Mesendoderm (in vitro differentiated cells): ENCODE data around the gene CHST15.

Source experiments
- DNase-seq: peaks from one replicate; pipeline ENCODE4 v3.0.0; 2013
- H2AK5ac ChIP-seq: 2 replicates; pipeline ENCODE4 v1.6.1; 2013; ENCODE audit warnings: low read length, inconsistent platforms
- H2BK120ac ChIP-seq: 2 replicates; pipeline ENCODE4 v1.6.1; 2013; ENCODE audit warnings: low read depth, mild to moderate bottlenecking, low read length, moderate library complexity, mixed read lengths
- H2BK15ac ChIP-seq: replicated peaks from 2 replicates; pipeline ENCODE4 v1.6.1; 2013; ENCODE audit warnings: low read depth, mild to moderate bottlenecking, moderate library complexity
- H2BK5ac ChIP-seq: 2 replicates; pipeline ENCODE4 v1.6.1; 2013; ENCODE audit warnings: low read length, inconsistent platforms
- H3K18ac ChIP-seq: 2 replicates; pipeline ENCODE4 v1.6.1; 2013; ENCODE audit warnings: mild to moderate bottlenecking, low read length, mixed read lengths
- H3K23ac ChIP-seq: one replicate; pipeline ENCODE4 v1.6.1; 2013; ENCODE audit warnings: low read length
- H3K27ac ChIP-seq: 2 replicates; pipeline ENCODE4 v1.5.1; 2013; ENCODE audit warnings: low read depth, mild to moderate bottlenecking, inconsistent platforms, low read length, moderate library complexity
- H3K27me3 ChIP-seq: 2 replicates; pipeline ENCODE4 v1.6.1; 2013; ENCODE audit warnings: low read length, control low read depth, mild to moderate bottlenecking, inconsistent platforms; ENCODE audit not compliant: insufficient read depth, poor library complexity
- H3K36me3 ChIP-seq: 2 replicates; pipeline ENCODE4 v1.6.1; 2013; ENCODE audit warnings: low read length, inconsistent platforms; ENCODE audit not compliant: control insufficient read depth, insufficient read depth
- H3K4ac ChIP-seq: one replicate; pipeline ENCODE4 v1.6.1; 2013; ENCODE audit warnings: low read depth, mild to moderate bottlenecking, low read length, moderate library complexity
- H3K4me1 ChIP-seq: 2 replicates; pipeline ENCODE4 v1.6.1; 2013; ENCODE audit warnings: low read depth, low read length, inconsistent platforms; ENCODE audit not compliant: control insufficient read depth
- H3K4me2 ChIP-seq: 2 replicates; pipeline ENCODE4 v1.6.1; 2013; ENCODE audit warnings: low read length
- H3K4me3 ChIP-seq: 2 replicates; pipeline ENCODE4 v1.5.1; 2013; ENCODE audit warnings: mild to moderate bottlenecking, low read length
- H3K56ac ChIP-seq: one replicate; pipeline ENCODE4 v1.6.1; 2013; ENCODE audit warnings: low read length
- H3K79me1 ChIP-seq: 2 replicates; pipeline ENCODE4 v1.6.1; 2013; ENCODE audit warnings: low read length, inconsistent platforms
- H3K79me2 ChIP-seq: 2 replicates; pipeline ENCODE4 v1.6.1; 2013; ENCODE audit warnings: mild to moderate bottlenecking, low read length; ENCODE audit not compliant: control insufficient read depth, insufficient read depth
- H3K9ac ChIP-seq: 2 replicates; pipeline ENCODE4 v1.6.1; 2013; ENCODE audit warnings: low read length, inconsistent platforms
- H4K5ac ChIP-seq: one replicate; pipeline ENCODE4 v1.6.1; 2013; ENCODE audit warnings: low read length
- H4K8ac ChIP-seq: one replicate; pipeline ENCODE4 v1.6.1; 2013; ENCODE audit warnings: low read depth, mild to moderate bottlenecking, control low read depth, low read length, moderate library complexity
- WGBS: extraction: QIAGEN DNeasy Blood & Tissue Kit; methylation state at CpG from one replicate; pipeline ENCODE4 v1.1.7; 2013; ENCODE audit warnings: low lambda C conversion rate, missing lambda C conversion rate; ENCODE audit not compliant: insufficient coverage; ENCODE audit errors: extremely low coverage; 5-methylcytosine and 5-hydroxymethylcytosine counted together

The CHST15 gene

DNA sequence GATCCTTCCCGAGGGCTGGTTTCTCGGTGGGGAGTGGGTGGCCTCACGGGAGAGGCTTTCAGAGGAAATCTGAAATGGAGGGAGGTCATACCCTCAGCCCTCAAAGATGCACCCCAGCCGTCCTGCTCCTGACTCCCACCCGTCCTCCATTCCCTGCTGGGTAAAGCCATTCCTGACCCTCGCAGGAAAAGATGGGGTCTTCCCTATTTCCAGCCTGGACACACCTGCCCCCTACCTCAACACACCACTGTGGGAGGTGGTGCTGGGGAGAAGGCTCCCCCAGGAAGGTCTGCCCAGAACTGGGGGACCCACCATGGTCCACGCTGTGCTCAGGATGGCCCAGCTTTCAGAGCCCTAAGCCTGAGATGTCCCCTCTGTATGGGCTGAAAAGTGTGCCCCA is 86.9 kb downstream of the CHST15 start:
- no peak overlapping the region for H4K5ac ChIP-seq
- DNase-seq, result no peak
- H3K36me3 ChIP-seq, result peaks cover 3% of the 10 kb centered on the region
- no peak overlapping the region for H2AK5ac ChIP-seq
- H2BK120ac ChIP-seq, result no peak overlapping the region
- H2BK5ac ChIP-seq, result no peak overlapping the region
- H3K23ac ChIP-seq, result no peak overlapping the region
- H3K27me3 ChIP-seq, result no peaks in the 10 kb centered on the region
- no peaks in the 10 kb centered on the region for H3K79me2 ChIP-seq
- no peaks in the 10 kb centered on the region for H3K79me1 ChIP-seq
- H3K4ac ChIP-seq, result no peak overlapping the region
- H3K4me2 ChIP-seq, result no peak overlapping the region
- H3K4me1 ChIP-seq, result no peaks in the 10 kb centered on the region
- H3K18ac ChIP-seq, result no peak overlapping the region
- H2BK15ac ChIP-seq, result no peak overlapping the region
- H3K9ac ChIP-seq, result no peak overlapping the region
- no peak overlapping the region for H4K8ac ChIP-seq
- H3K4me3 ChIP-seq, result no peak overlapping the region
- no CpG with 5 or more reads among the region's 7 CpGs for WGBS
- H3K27ac ChIP-seq, result no peak overlapping the region
- H3K56ac ChIP-seq, result no peak overlapping the region

DNA sequence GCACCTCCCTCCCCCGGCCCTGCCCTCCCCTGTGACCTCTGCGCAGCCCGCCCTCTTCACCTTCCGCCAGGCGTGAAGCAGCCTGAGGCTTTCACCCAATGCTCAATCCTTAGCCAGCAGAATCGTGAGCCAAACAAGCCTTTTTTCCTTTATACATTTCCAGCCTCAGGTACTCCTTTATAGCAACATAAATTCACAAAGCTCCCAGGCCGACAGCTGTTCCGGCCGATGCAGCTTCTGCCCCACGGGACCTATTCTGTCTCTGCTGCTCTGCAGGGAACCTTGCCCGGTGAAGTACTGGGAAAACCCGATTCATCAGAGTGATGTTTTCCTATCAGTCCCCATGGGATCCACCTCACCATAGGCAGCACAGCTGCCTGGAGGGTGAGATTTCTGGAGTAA is 87.4 kb downstream of the CHST15 start:
- Histone ChIP-seq H2AK5ac (no peak overlapping the region), H2BK15ac (no peak overlapping the region), H3K36me3 (peaks cover 3% of the 10 kb centered on the region), H4K5ac (no peak overlapping the region), H2BK5ac (no peak overlapping the region), H3K27ac (no peak overlapping the region), H3K18ac (no peak overlapping the region), H3K4me3 (no peak overlapping the region), H3K56ac (no peak overlapping the region), H3K4ac (no peak overlapping the region), H2BK120ac (no peak overlapping the region), H3K4me2 (no peak overlapping the region), H3K79me2 (no peaks in the 10 kb centered on the region), H4K8ac (no peak overlapping the region), H3K9ac (no peak overlapping the region), H3K79me1 (no peaks in the 10 kb centered on the region), H3K23ac (no peak overlapping the region), H3K27me3 (no peaks in the 10 kb centered on the region), H3K4me1 (no peaks in the 10 kb centered on the region)
- no CpG with 5 or more reads among the region's 12 CpGs for WGBS
- DNase-seq, result no peak

DNA sequence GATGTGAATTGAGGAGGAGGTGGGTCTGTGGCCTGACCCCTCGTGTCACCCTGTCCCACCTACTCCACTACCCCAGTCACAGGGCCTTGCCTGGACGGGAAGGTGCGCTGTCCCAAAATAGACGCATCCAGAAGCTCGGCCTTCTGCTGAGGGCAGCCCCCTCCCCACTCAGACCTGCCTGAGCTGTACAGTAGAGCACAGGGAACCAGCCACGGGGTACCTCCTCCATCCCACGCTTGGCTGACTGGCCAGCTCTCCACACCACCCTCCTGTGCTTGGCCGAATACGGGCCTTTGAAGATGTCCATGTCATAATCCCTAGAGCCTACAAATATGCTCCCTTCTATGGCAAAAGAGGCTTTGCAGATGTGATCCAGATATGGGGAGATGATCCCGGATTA is 88.3 kb downstream of the CHST15 start:
- Histone ChIP-seq H3K27me3 (no peaks in the 10 kb centered on the region), H2BK120ac (no peak overlapping the region), H3K27ac (no peak overlapping the region), H3K9ac (no peak overlapping the region), H3K56ac (no peak overlapping the region), H3K4me3 (no peak overlapping the region), H3K79me2 (no peaks in the 10 kb centered on the region), H2BK5ac (no peak overlapping the region), H3K4me1 (no peaks in the 10 kb centered on the region), H2AK5ac (no peak overlapping the region), H3K79me1 (no peaks in the 10 kb centered on the region), H2BK15ac (no peak overlapping the region), H4K5ac (no peak overlapping the region), H3K4me2 (no peak overlapping the region), H3K36me3 (peaks cover 3% of the 10 kb centered on the region), H3K4ac (no peak overlapping the region), H3K18ac (no peak overlapping the region), H4K8ac (no peak overlapping the region), H3K23ac (no peak overlapping the region)
- no CpG with 5 or more reads among the region's 10 CpGs for WGBS
- DNase-seq, result no peak

DNA sequence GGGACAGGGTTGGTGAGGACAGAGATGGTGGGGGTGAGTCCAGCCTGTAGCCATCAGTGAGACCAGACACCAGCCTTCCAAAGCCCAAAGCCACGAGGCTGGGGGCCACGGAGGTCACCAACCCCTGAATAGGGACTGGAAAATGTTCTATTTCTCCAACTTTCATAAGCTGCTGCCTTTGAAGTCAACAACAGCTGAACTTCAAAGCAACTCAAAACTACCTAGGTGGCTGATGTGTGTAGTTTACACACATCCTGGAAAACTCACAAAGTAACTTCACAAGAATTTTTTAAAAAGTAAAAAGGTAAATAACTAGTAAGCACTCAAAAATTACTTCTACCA is 88.8 kb downstream of the CHST15 start:
- no peak overlapping the region for H3K4me2 ChIP-seq
- no peaks in the 10 kb centered on the region for H3K27me3 ChIP-seq
- no peak overlapping the region for H2BK5ac ChIP-seq
- H3K79me1 ChIP-seq, result no peaks in the 10 kb centered on the region
- peaks cover 3% of the 10 kb centered on the region for H3K36me3 ChIP-seq
- H3K23ac ChIP-seq, result no peak overlapping the region
- no peak overlapping the region for H3K4ac ChIP-seq
- H3K79me2 ChIP-seq, result no peaks in the 10 kb centered on the region
- H4K8ac ChIP-seq, result no peak overlapping the region
- no CpG with 5 or more reads among the region's 2 CpGs for WGBS
- H2BK15ac ChIP-seq, result no peak overlapping the region
- H2AK5ac ChIP-seq, result no peak overlapping the region
- no peaks in the 10 kb centered on the region for H3K4me1 ChIP-seq
- no peak for DNase-seq
- H2BK120ac ChIP-seq, result no peak overlapping the region
- no peak overlapping the region for H3K56ac ChIP-seq
- H3K27ac ChIP-seq, result no peak overlapping the region
- H4K5ac ChIP-seq, result no peak overlapping the region
- H3K9ac ChIP-seq, result no peak overlapping the region
- no peak overlapping the region for H3K18ac ChIP-seq
- no peak overlapping the region for H3K4me3 ChIP-seq

DNA sequence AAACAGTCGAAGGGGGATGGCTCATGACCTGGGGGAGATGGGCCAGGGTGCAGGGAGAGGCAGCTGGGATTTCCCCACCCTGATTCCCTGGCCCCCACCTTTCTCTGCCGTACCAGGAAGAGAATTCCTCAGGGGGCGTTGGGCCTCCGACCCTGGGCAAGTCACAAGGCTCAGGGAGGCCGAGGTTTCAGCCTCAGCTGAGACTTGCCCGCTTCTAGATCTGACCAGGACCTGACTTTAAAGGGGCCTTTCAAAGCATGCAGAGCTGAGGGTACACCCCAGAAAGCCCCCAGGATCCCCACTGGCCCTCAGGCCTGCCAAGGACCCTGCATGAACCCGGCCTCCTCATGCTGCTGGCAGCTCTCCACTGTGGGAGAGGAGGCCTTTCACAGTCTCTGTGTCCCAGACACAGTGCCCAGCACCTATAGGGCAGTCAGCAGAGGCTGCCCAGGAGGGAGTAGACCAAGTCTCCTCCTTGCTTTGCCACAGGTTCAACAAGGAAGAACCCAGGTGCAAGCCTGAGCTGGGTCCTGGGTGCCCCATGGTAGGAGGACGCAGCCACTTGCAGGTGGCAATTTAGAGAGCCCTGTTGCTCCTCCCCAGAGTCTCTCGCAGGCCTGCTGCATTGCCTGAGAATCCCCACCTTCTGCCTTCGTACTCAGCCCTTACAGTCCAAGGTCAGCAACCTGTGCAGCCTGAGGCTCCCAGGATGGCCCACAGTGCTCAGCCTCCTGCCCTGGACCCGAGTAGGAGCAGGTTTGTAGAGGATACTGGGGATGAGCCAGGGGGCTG is 89.3 kb downstream of the CHST15 start:
- Histone ChIP-seq H3K56ac (no peak overlapping the region), H3K4me2 (no peak overlapping the region), H3K4me1 (no peaks in the 10 kb centered on the region), H4K8ac (no peak overlapping the region), H2BK120ac (no peak overlapping the region), H3K9ac (no peak overlapping the region), H4K5ac (no peak overlapping the region), H3K79me2 (no peaks in the 10 kb centered on the region), H3K18ac (no peak overlapping the region), H3K4me3 (no peak overlapping the region), H3K27me3 (no peaks in the 10 kb centered on the region), H2AK5ac (no peak overlapping the region), H3K36me3 (peaks cover 2% of the 10 kb centered on the region), H2BK15ac (no peak overlapping the region), H2BK5ac (no peak overlapping the region), H3K27ac (no peak overlapping the region), H3K4ac (no peak overlapping the region), H3K79me1 (no peaks in the 10 kb centered on the region), H3K23ac (no peak overlapping the region)
- DNase-seq, result no peak
- no CpG with 5 or more reads among the region's 11 CpGs for WGBS

DNA sequence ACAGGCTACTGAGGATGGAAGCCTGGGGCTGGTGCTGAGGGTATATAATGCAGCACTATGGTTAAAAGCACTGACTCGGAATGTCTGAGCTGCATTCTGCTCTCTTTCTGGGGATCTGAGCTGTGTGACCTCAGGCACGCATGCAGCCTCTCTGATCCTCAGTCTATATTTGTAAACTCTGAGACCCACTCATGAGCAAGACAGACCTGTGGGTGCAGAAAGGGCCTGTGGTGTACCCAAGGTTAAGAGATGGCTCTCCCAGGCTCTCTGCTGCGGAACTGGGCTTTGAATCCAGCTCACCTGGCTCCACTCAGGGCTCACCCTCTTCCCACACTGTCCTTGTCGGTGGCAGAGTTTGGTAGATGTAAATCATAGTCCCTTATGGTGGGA is 89.9 kb downstream of the CHST15 start:
- Histone ChIP-seq H3K36me3 (no peaks in the 10 kb centered on the region), H3K9ac (no peak overlapping the region), H3K18ac (no peak overlapping the region), H2BK120ac (no peak overlapping the region), H3K79me2 (no peaks in the 10 kb centered on the region), H3K23ac (no peak overlapping the region), H3K4me3 (no peak overlapping the region), H3K56ac (no peak overlapping the region), H3K79me1 (no peaks in the 10 kb centered on the region), H3K4me1 (no peaks in the 10 kb centered on the region), H3K4me2 (no peak overlapping the region), H2AK5ac (no peak overlapping the region), H2BK15ac (no peak overlapping the region), H3K27ac (no peak overlapping the region), H3K4ac (no peak overlapping the region), H3K27me3 (no peaks in the 10 kb centered on the region), H4K8ac (no peak overlapping the region), H2BK5ac (no peak overlapping the region), H4K5ac (no peak overlapping the region)
- DNase-seq, result no peak
- no CpG with 5 or more reads among the region's 4 CpGs for WGBS
